ENCODE results near the gene CALCA.

The CALCA gene

DNA sequence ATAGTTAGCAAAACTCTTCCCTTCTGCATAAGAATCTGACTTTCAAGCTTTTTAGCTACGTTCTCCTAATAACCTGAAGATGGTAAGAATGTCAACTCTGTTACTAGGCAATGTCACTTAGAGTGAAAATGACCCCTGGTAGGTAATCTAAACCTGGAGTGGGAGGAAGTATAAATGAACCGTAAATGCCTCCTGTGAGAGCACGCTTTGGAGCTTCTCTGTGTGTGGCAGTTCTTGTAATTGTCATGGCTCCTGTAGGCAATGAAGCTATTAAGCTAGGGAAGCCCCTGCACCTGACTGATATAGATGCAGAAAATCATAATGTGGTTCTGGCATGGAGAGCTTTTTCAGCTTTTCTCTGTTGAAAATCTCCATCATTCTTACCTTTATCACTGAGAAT lies 29.4 kb downstream of the CALCA start:
- no peak for DNase-seq

DNA sequence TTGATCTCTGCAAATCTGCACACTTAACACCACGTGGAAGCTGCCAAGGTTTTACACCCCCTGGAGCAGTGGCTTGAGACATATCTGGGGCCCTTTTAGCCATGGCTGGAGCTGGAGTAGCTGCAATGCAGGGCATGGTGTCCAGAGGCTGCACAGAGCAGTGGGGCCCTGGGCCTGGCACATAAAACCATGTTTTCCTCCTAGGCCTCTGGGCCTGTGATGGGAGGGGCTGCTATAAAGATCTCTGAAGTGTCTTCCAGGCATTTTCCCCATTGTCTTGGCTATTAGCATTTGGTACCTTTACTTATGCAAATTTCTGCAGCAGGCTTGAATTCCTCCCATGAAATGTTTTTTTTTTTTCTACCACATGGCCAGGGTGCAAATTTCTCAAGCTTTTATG lies 33.2 kb downstream of the CALCA start:
- no peak for DNase-seq

DNA sequence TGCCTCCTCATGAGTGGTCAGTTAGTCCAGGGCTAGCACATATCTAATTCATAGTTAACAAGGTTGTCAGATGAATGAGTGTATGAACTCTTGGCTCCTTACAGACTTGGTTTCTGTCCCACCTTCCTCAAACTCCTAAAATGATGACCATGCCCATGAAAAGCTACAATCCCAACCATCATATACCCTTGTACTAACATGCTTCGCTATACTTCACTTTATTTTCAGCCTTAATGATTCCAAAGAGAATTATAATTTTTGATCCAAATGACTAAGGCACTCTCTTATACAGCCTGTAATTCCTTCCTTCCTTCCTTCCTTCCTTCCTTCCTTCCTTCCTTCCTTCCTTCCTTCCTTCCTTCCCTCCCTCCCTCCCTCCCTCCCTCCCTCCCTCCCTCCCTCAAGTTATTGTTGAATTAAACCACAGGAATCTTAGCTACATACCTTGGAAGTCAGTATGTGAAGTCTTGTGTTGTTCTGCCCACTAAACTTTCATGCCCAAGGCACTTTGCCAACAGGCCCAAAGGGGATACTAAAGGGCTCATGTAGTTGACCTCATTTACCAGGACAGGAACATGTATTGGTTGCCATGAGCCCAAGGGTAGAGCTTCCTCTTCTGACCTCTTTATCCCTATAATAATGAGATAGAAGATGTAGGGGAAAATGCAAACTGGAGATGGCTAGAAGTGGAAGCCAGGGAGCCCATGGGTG lies 37.4 kb downstream of the CALCA start:
- no peak for DNase-seq

DNA sequence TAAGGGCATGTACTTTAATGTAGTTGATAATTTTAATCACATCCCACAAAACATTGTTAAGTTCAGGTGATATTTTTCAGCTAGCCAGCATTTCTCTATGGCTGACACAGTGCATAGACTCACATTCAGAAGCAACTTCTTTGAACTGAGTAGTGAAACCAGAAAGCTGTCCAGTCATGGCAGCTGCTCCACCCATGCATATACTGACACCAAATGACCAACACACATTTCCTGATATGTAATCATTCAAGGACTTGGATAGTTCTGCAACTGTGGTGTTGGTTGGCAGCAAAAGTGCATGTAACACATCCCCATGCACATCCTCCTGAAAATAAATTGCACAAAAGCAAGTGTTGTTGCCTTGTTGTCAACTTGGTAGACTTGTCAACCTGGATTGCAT lies 39.7 kb downstream of the CALCA start:
- DNase-seq = no peak

DNA sequence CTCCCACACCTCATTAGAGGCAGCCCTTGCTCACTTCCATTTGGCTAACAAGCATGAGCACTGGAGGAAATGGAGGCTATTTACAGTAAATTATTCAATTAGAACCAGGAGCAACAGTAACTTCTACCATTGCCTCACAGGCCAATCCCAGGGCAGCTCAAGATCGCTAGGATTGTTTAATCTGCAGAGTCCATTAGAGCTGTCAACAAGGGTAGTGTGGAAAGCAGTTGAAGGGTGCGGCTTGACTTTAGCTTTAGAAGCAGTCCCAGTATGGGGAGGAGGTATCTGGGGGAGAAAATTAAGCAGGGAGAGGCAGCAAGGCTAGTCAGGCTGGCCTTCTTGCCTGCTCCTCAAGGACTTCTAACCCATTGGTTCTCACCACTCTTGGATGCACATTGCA lies 41.8 kb downstream of the CALCA start:
- DNase-seq = no peak

DNA sequence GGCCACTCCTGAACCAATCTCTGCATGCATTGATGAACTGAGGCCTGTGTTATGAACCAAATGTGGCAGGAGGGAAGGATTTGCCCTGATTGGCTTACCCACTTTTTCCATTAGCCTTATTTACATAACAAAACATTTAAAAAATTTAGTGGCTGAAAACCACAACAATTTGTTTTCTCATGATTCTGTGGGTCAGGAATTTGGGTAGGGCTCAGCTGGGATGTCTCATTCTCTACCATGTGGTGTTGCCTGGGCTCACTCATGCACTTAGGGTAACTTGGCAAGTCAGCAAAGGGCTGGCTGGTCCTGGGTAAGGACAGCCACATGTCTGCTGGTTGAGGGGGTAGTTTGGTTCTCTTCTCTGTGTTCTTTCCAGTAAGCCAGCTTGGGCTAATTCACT lies 45.0 kb downstream of the CALCA start:
- DNase-seq = no peak

DNA sequence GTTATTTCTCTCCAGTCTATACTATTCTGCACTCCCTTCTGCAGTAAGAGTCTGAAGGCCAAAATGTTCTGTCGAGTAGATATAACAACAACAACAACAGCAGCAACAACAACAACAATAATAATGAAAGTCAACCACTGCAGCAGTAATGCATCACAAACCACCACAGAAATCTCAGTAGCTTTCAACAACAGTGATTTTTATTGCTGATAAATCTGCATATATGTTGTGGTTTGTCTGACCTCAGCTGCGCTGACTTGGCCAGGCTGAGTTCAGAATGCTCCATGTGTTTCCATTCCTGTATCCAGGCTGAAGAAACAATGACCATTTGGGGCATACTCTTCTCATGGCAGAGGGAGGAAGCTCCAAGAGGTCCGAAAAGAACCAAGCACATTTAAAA lies 47.8 kb downstream of the CALCA start:
- DNase-seq = no peak
